ENCODE data around the gene OSGIN1. TPM values are rescaled to one million over a fixed set of nuclear protein-coding genes. Genes with fewer than 3 reads are reported as not detected.

OSGIN1 gene
- total RNA-seq, 1 experiment from 2014 or later = 21.8 TPM

- ChIA-PET CTCF (no interaction called here), POLR2A (no interaction called here)
- intact Hi-C loops (cut with micrococcal nuclease; ENCODE audit: unreplicated experiment) = no loop called here
- Mint-ChIP-seq H3K27ac (ENCODE audit: unreplicated experiment) (no peak overlapping the region), H3K4me1 (ENCODE audit: low read depth, unreplicated experiment) (no peaks in the 10 kb centered on the region), H3K9me3 (ENCODE audit: unreplicated experiment) (peaks cover 10% of the 10 kb centered on the region), H3K4me3 (ENCODE audit: unreplicated experiment) (no peak overlapping the region), H3K36me3 (ENCODE audit: insufficient read depth, unreplicated experiment) (peaks cover 65% of the 10 kb centered on the region), H3K27me3 (ENCODE audit: insufficient read depth, unreplicated experiment) (no peaks in the 10 kb centered on the region)
- no peak for DNase-seq
- TF ChIP-seq CTCF (IDR thresholded peaks at IDR 0.05; ENCODE audit: insufficient read depth in 1 of 2, low read depth in 1 of 2, low read length in 1 of 2, severe bottlenecking in 1 of 2, unreplicated experiment in 1 of 2) = no peak
- H3K9me3 ChIP-seq = peaks cover 3% of the 10 kb centered on the region; the same call in 1 of the 2 replicates
- H3K27me3 ChIP-seq (replicated peaks; ENCODE audit: control insufficient read depth, insufficient read depth, low read length) = no peaks in the 10 kb centered on the region
- H3K36me3 ChIP-seq (ENCODE audit: control insufficient read depth, insufficient read depth, low read length) = peaks cover 8% of the 10 kb centered on the region
- no peaks in the 10 kb centered on the region for H3K4me1 ChIP-seq
- H3K4me3 ChIP-seq (ENCODE audit: low read depth, low read length) = no peak overlapping the region
- no TSS peak for BruUV-seq (replicated peaks)
Measured at GRCh38 chr16:83913245-83913633, 39.8 kb upstream of the OSGIN1 start.

- intact Hi-C loops (cut with micrococcal nuclease; ENCODE audit: unreplicated experiment) = no loop called here
- Mint-ChIP-seq H3K27me3 (ENCODE audit: insufficient read depth, unreplicated experiment) (no peaks in the 10 kb centered on the region), H3K36me3 (ENCODE audit: insufficient read depth, unreplicated experiment) (peaks cover 65% of the 10 kb centered on the region), H3K27ac (ENCODE audit: unreplicated experiment) (no peak overlapping the region), H3K9me3 (ENCODE audit: unreplicated experiment) (peaks cover 19% of the 10 kb centered on the region), H3K4me3 (ENCODE audit: unreplicated experiment) (no peak overlapping the region), H3K4me1 (ENCODE audit: low read depth, unreplicated experiment) (no peaks in the 10 kb centered on the region)
- BruUV-seq (replicated peaks) = no TSS peak
- TF ChIP-seq CTCF (IDR thresholded peaks at IDR 0.05; ENCODE audit: insufficient read depth in 1 of 2, low read depth in 1 of 2, low read length in 1 of 2, severe bottlenecking in 1 of 2, unreplicated experiment in 1 of 2) = no peak
- no peaks in the 10 kb centered on the region for H3K4me1 ChIP-seq
- peaks cover 12% of the 10 kb centered on the region for H3K36me3 ChIP-seq (ENCODE audit: control insufficient read depth, insufficient read depth, low read length)
- POLR2A ChIA-PET = no interaction called here
- H3K9me3 ChIP-seq = peaks cover 3% of the 10 kb centered on the region; the same call in 1 of the 2 replicates
- CTCF ChIA-PET = interaction anchor here (0.6 kb wide), 1 partner anchor 1271 kb away, joined by 4 read pairs; no protein-coding TSS in a partner anchor
- no peak for DNase-seq
- no peaks in the 10 kb centered on the region for H3K27me3 ChIP-seq (replicated peaks; ENCODE audit: control insufficient read depth, insufficient read depth, low read length)
- H3K4me3 ChIP-seq (ENCODE audit: low read depth, low read length) = no peak overlapping the region
Measured at GRCh38 chr16:83914091-83914710, 38.8 kb upstream of the OSGIN1 start.

- intact Hi-C loops (cut with micrococcal nuclease; ENCODE audit: unreplicated experiment) = no loop called here
- H3K4me3 Mint-ChIP-seq (ENCODE audit: unreplicated experiment) = no peak overlapping the region
- ChIA-PET CTCF (no interaction called here), POLR2A (no interaction called here)
- H3K27me3 ChIP-seq (replicated peaks; ENCODE audit: control insufficient read depth, insufficient read depth, low read length) = no peaks in the 10 kb centered on the region
- no peak overlapping the region for H3K4me3 ChIP-seq (ENCODE audit: low read depth, low read length)
- H3K36me3 ChIP-seq (ENCODE audit: control insufficient read depth, insufficient read depth, low read length) = peaks cover 15% of the 10 kb centered on the region
- no peaks in the 10 kb centered on the region for H3K27me3 Mint-ChIP-seq (ENCODE audit: insufficient read depth, unreplicated experiment)
- peaks cover 62% of the 10 kb centered on the region for H3K36me3 Mint-ChIP-seq (ENCODE audit: insufficient read depth, unreplicated experiment)
- H3K9me3 Mint-ChIP-seq (ENCODE audit: unreplicated experiment) = peaks cover 25% of the 10 kb centered on the region
- H3K4me1 Mint-ChIP-seq (ENCODE audit: low read depth, unreplicated experiment) = no peaks in the 10 kb centered on the region
- H3K9me3 ChIP-seq = peaks cover 3% of the 10 kb centered on the region; the same call in 1 of the 2 replicates
- DNase-seq = no peak
- no peak overlapping the region for H3K27ac Mint-ChIP-seq (ENCODE audit: unreplicated experiment)
- TSS peak; percentile 30 for BruUV-seq (replicated peaks)
- H3K4me1 ChIP-seq = no peaks in the 10 kb centered on the region
- no peak for TF ChIP-seq CTCF (IDR thresholded peaks at IDR 0.05; ENCODE audit: insufficient read depth in 1 of 2, low read depth in 1 of 2, low read length in 1 of 2, severe bottlenecking in 1 of 2, unreplicated experiment in 1 of 2)
Measured at GRCh38 chr16:83915081-83915480, 38.0 kb upstream of the OSGIN1 start.
